ENCODE measurements around the gene GRAP.

DNA sequence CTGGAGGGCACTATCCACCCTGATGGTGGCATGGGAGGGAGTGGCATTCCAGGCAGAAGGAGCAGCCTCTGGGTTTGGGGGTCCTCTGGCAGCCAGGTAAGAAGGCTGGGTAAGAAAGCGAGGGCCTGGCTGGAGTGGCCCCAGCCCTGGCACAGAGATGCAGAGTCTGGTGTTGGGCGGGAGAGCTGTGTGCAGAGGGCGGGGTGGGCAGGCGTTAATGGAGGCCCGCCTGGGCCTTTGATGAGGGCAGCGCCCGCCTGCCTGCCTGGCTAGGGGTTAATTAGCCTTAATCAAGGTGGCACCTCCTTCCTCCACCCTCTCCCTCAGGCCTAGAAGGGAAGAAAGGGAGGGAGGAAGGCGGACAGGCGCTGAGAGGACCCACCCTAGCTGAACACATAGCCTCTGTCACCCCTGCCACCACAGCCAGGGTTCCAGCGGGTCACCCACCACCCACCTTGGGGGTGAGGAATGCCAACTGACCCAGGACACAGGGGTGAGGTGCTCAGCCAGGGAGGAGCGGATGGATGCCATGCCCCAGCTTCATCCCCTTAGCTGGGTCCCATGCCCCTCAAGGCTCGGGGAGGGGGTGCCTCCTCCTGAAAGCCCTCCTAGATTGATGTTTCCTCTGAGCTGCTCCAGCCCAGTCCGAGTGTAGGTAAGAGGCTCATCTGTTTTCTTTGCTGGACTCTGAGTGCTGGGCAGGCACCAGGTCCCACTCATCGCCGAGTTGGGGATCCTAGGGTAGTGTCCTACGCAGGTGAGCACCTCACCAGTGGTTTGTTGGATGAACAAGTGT, 28.8 kb downstream of the GRAP start:
- TF ChIP-seq CTCF (IDR thresholded peaks at IDR 0.05) (no peak), EP300 (IDR thresholded peaks at IDR 0.05) (no peak), POLR2A (IDR thresholded peaks at IDR 0.05) (no peak)

All from ovary (tissue), 3 donors.